GM12878 (cell line): ENCODE results near the gene FKBP14. TPM values are rescaled to one million over a fixed set of nuclear protein-coding genes. Genes with fewer than 3 reads are reported as not detected.

ENCODE experiments used
- CUX1 ChIP-seq: IDR thresholded peaks from 2 replicates; pipeline ENCODE4 v1.6.1; 2012; ENCODE audit warnings: improper control_type of control experiment, low read depth, low read length; ENCODE audit not compliant: insufficient replicate concordance
- EP300 ChIP-seq, 2 experiments: fragments of 150-350 bp in 1 of 2; IDR thresholded peaks; 2 replicates each; pipeline ENCODE4 v1.6.1; 2011 to 2012; ENCODE audit warnings: low read depth in 2 of 2, low read length in 2 of 2, borderline replicate concordance in 1 of 2, improper control_type of control experiment in 1 of 2, inconsistent platforms in 1 of 2; ENCODE audit not compliant: control insufficient read depth in 1 of 2
- FOS ChIP-seq: IDR thresholded peaks from 3 replicates; pipeline ENCODE4 v1.6.1; 2011; ENCODE audit warnings: borderline replicate concordance; ENCODE audit not compliant: insufficient read length; ENCODE audit errors: extremely low read depth
- MEF2A ChIP-seq: IDR thresholded peaks from 2 replicates; pipeline ENCODE4 v1.6.1; 2011; ENCODE audit warnings: low read depth, mild to moderate bottlenecking, low read length, moderate library complexity; ENCODE audit not compliant: insufficient read depth
- PML ChIP-seq: IDR thresholded peaks from 2 replicates; pipeline ENCODE4 v1.6.1; 2012; ENCODE audit warnings: low read length, inconsistent platforms
- SMARCA5 ChIP-seq: fragments of 450-650 bp; IDR thresholded peaks from 2 replicates; pipeline ENCODE4 v1.6.1; 2017; ENCODE audit warnings: mild to moderate bottlenecking
- SUZ12 ChIP-seq: fragments of 200-600 bp; sonication (generic); IDR thresholded peaks from one replicate; pipeline ENCODE4 v1.6.1; 2018; ENCODE audit warnings: antibody characterized with exemption, mild to moderate bottlenecking; ENCODE audit not compliant: unreplicated experiment
- ZBTB11 ChIP-seq: fragments of 450-650 bp; formaldehyde crosslinking; IDR thresholded peaks from 2 replicates; pipeline ENCODE4 v1.5.0; 2022; ENCODE audit warnings: mild to moderate bottlenecking, missing genetic modification characterization
- polyA plus RNA-seq, 11 experiments: library from polyadenylated mRNA; depleted of rRNA in 4 of 11; unstranded in 6 of 11; stranded (reverse) in 5 of 11; fragments of >200 nt; fragmentation: Nextera tagmentation in 4 of 11; fragmentation: Illumina TruSeq in 1 of 11; extraction: Ambion mirVana in 4 of 11; extraction: Trizol in 1 of 11; gene quantifications; 1 replicate in 1 of 11; 2 replicates in 10 of 11; pipeline versions ENCODE4 v1.2.1 to v1.2.3, GENCODE V29; 2011 to 2016; ENCODE audit warnings: inconsistent platforms in 2 of 11, missing spikeins in 2 of 11, low read depth in 1 of 11
- total RNA-seq, 4 experiments: library from RNA; depleted of rRNA in 3 of 4; stranded (reverse); fragments of >200 nt in 3 of 4; fragmentation: Illumina TruSeq in 1 of 4; extraction: Trizol in 1 of 4; gene quantifications; 2 replicates each; pipeline versions ENCODE4 v1.2.1 to v1.2.3, GENCODE V29; 2013 to 2021
- TF ChIP-seq, protein P1 (sequence below): fragments of 450-650 bp; conservative IDR thresholded peaks from 2 replicates; pipeline ENCODE4 v1.6.1; 2017; ENCODE audit warnings: mild to moderate bottlenecking, moderate library complexity

The FKBP14 gene
- total and polyA plus RNA-seq, 10 of the 15 experiments (the other 5 are each of a cell fraction or from before 2014, with no cell fraction given): 2.7 to 8.9 (median 5.6) TPM

GRCh38 chr7:30012757-30013156, 13.7 kb downstream of the FKBP14 start (continued):
- TF ChIP-seq CUX1 (no peak), FOS (no peak), MEF2A (no peak), EP300 (IDR thresholded peaks at IDR 0.05; ENCODE audit: borderline replicate concordance in 1 of 2, control insufficient read depth in 1 of 2, low read depth in 2 of 2, low read length in 2 of 2) (no peak), SMARCA5 (no peak), SUZ12 (no peak), ZBTB11 (no peak), PML (no peak)
- TF ChIP-seq, protein P1, sequence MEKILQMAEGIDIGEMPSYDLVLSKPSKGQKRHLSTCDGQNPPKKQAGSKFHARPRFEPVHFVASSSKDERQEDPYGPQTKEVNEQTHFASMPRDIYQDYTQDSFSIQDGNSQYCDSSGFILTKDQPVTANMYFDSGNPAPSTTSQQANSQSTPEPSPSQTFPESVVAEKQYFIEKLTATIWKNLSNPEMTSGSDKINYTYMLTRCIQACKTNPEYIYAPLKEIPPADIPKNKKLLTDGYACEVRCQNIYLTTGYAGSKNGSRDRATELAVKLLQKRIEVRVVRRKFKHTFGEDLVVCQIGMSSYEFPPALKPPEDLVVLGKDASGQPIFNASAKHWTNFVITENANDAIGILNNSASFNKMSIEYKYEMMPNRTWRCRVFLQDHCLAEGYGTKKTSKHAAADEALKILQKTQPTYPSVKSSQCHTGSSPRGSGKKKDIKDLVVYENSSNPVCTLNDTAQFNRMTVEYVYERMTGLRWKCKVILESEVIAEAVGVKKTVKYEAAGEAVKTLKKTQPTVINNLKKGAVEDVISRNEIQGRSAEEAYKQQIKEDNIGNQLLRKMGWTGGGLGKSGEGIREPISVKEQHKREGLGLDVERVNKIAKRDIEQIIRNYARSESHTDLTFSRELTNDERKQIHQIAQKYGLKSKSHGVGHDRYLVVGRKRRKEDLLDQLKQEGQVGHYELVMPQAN: no peak
- TF ChIP-seq, all 136 proteins: peak for 0
